BJ (cell line): Measurements from ENCODE around the gene GPR132. TPM values are rescaled to one million over a fixed set of nuclear protein-coding genes. Genes with fewer than 3 reads are reported as not detected.
"Not testable (repeated sequence)": the region's sequence is repeated elsewhere in the genome, so short reads cannot be mapped to it uniquely, and the experiment has no call there.

ENCODE experiments used
- CTCF ChIA-PET: fragments of 350-600 bp; formaldehyde crosslinking; extraction: SDS; loops from one replicate; lab custom pipeline; 2021; ENCODE audit warnings: antibody characterized with exemption, inconsistent platforms; lab: Yijun Ruan, JAX
- POLR2A ChIA-PET: fragments of 300-600 bp; sonication (Branson Sonifier 250); formaldehyde crosslinking; extraction: SDS; loops from one replicate; lab custom pipeline; 2021; ENCODE audit warnings: antibody characterized with exemption; lab: Charles Lee
- DNase-seq: peaks from one replicate; pipeline ENCODE4 v3.0.0-alpha.2; 2011; ENCODE audit warnings: low read depth
- H3K27me3 ChIP-seq: 2 replicates; pipeline ENCODE4 v1.6.0; 2011; ENCODE audit warnings: low read length; ENCODE audit not compliant: control insufficient read depth, insufficient read depth
- H3K36me3 ChIP-seq: 2 replicates; pipeline ENCODE4 v1.5.1; 2011; ENCODE audit warnings: low read length; ENCODE audit not compliant: control insufficient read depth, insufficient read depth
- H3K4me3 ChIP-seq: 2 replicates; pipeline ENCODE4 v1.5.1; 2011; ENCODE audit warnings: low read depth, mild to moderate bottlenecking, control low read depth, low read length
- CTCF ChIP-seq: IDR thresholded peaks from 2 replicates; pipeline ENCODE4 v1.5.1; 2011; ENCODE audit warnings: low read depth, mild to moderate bottlenecking, control low read depth, inconsistent platforms, low read length, moderate library complexity; ENCODE audit not compliant: insufficient read depth
- polyA plus RNA-seq: library from polyadenylated mRNA; depleted of rRNA; stranded (reverse); fragments of >200 nt; gene quantifications from 2 replicates; pipeline ENCODE4 v1.2.3, GENCODE V29; 2011

GPR132 gene
- polyA plus RNA-seq, 1 experiment: 0.13 TPM

- CTCF ChIA-PET: interaction anchor here (1.0 to 2.3 kb wide), 5 partner anchors 13 to 58 kb away, joined by 3 to 7 read pairs (median 5); no protein-coding TSS in a partner anchor
- Histone ChIP-seq H3K4me3 (no peak overlapping the region), H3K27me3 (no peaks in the 10 kb centered on the region), H3K36me3 (no peaks in the 10 kb centered on the region)
- TF ChIP-seq CTCF: no peak
- DNase-seq: no peak
- POLR2A ChIA-PET: no interaction called here
Observed at GRCh38 chr14:105030836-105031396, 34.3 kb downstream of the GPR132 start.

- POLR2A ChIA-PET: no interaction called here
- Histone ChIP-seq H3K4me3 (no peak overlapping the region), H3K27me3 (no peaks in the 10 kb centered on the region), H3K36me3 (no peaks in the 10 kb centered on the region)
- no peak for DNase-seq
- CTCF ChIA-PET: interaction anchor here (1.4 kb wide), 1 partner anchor 16 kb away, joined by 5 read pairs; no protein-coding TSS in a partner anchor
- no peak for TF ChIP-seq CTCF
Observed at GRCh38 chr14:105030194-105030593, 35.0 kb downstream of the GPR132 start.

- H3K4me3 ChIP-seq: no peak overlapping the region
- ChIA-PET CTCF (interaction anchor here (2.1 to 2.5 kb wide), 2 partner anchors 16 to 54 kb away, joined by 6 to 9 read pairs; no protein-coding TSS in a partner anchor), POLR2A (no interaction called here)
- DNase-seq: no peak
- no peaks in the 10 kb centered on the region for H3K27me3 ChIP-seq
- H3K36me3 ChIP-seq: no peaks in the 10 kb centered on the region
- no peak for TF ChIP-seq CTCF
Observed at GRCh38 chr14:105029402-105029801, 35.8 kb downstream of the GPR132 start.

GRCh38 chr14:105028251-105028927 lies 36.8 kb downstream of the GPR132 start:
- Histone ChIP-seq H3K36me3 (no peaks in the 10 kb centered on the region), H3K4me3 (no peak overlapping the region), H3K27me3 (no peaks in the 10 kb centered on the region)
- DNase-seq: no peak
- ChIA-PET POLR2A (no interaction called here), CTCF (interaction anchor here (1.5 to 2.5 kb wide), 3 partner anchors 9 to 53 kb away, joined by 4 to 9 read pairs (median 6); no protein-coding TSS in a partner anchor)
- no peak for TF ChIP-seq CTCF

GRCh38 chr14:105027718-105028117 lies 37.5 kb downstream of the GPR132 start:
- DNase-seq, H3K4me3 ChIP-seq, POLR2A ChIA-PET, H3K27me3 ChIP-seq, H3K36me3 ChIP-seq: not testable (repeated sequence)
- CTCF ChIA-PET: interaction anchor here (1.0 to 2.5 kb wide), 4 partner anchors 8 to 201 kb away, joined by 4 to 9 read pairs (median 5); no protein-coding TSS in a partner anchor
